Adrenal gland (tissue), 5 donors: Measurements from ENCODE around the gene ISL2.

ENCODE experiments used
- POLR2A ChIP-seq, 2 donors: fragments of 450-650 bp; IDR thresholded peaks; one replicate each; pipeline ENCODE4 v1.6.1; 2017; ENCODE audit warnings: antibody characterized with exemption in 2 of 2, mild to moderate bottlenecking in 2 of 2, moderate library complexity in 1 of 2
- TF ChIP-seq, protein P1 (sequence below), 6 experiments: fragments of 450-650 bp in 4 of 6; fragments of 200-600 bp in 2 of 6; sonication (generic) in 1 of 6; IDR thresholded peaks; 1 replicate in 5 of 6; 2 replicates in 1 of 6; pipeline versions ENCODE4 v1.5.1 to v1.8.0; 2016 to 2021; ENCODE audit warnings: antibody characterized with exemption in 6 of 6, mild to moderate bottlenecking in 2 of 6, moderate library complexity in 1 of 6
- donor health status: DM: no; HTN: no; CAD: no.

DNA sequence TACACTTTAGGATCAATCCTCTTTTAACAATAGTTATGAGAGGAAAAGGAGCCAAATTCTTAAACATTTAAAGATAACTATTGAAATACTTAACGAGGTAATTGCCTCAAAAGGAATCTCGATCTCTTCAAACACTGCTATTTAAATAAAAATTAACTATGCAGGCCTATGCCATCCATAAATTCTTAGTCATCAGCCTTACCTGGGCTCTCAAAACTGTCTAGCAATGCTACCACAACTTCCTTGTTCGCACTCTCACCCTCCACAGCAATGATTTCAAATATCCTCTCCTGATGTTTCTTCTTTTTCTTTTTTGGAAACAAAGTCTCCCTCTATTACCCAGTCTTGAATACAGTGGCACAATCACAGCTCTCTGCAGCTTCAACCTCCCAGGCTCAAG is 37.6 kb upstream of the ISL2 start:
- TF ChIP-seq, protein P1, sequence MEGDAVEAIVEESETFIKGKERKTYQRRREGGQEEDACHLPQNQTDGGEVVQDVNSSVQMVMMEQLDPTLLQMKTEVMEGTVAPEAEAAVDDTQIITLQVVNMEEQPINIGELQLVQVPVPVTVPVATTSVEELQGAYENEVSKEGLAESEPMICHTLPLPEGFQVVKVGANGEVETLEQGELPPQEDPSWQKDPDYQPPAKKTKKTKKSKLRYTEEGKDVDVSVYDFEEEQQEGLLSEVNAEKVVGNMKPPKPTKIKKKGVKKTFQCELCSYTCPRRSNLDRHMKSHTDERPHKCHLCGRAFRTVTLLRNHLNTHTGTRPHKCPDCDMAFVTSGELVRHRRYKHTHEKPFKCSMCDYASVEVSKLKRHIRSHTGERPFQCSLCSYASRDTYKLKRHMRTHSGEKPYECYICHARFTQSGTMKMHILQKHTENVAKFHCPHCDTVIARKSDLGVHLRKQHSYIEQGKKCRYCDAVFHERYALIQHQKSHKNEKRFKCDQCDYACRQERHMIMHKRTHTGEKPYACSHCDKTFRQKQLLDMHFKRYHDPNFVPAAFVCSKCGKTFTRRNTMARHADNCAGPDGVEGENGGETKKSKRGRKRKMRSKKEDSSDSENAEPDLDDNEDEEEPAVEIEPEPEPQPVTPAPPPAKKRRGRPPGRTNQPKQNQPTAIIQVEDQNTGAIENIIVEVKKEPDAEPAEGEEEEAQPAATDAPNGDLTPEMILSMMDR (IDR thresholded peaks at IDR 0.05) = no peak
- no peak for TF ChIP-seq POLR2A (IDR thresholded peaks at IDR 0.05)
